Endothelial cell of umbilical vein (primary cell): ENCODE data around the gene CRY1. TPM values are rescaled to one million over a fixed set of nuclear protein-coding genes. Genes with fewer than 3 reads are reported as not detected.

Experiments used
- BruUV-seq: library from RNA; stranded (reverse); fragments of 400-500 nt; replicated peaks from 2 replicates; lab custom pipeline; 2021; lab: Mats Ljungman, UMichigan
- CTCF ChIA-PET: fragments of 300-600, 350-600 bp; sonication (Branson Sonifier 250); formaldehyde crosslinking; loops from one replicate; lab custom pipeline; 2021; ENCODE audit warnings: antibody characterized with exemption, inconsistent platforms; lab: Charles Lee
- POLR2A ChIA-PET: fragments of 300-600, 350-600 bp; sonication (Branson Sonifier 250); formaldehyde crosslinking; loops from one replicate; lab custom pipeline; 2021; ENCODE audit warnings: antibody characterized with exemption, inconsistent platforms; lab: Charles Lee
- DNase-seq: peaks from one replicate; pipeline ENCODE4 v3.0.0-alpha.2; 2011; ENCODE audit warnings: low read depth, low spot score
- FAIRE-seq: peaks from 2 replicates; lab custom pipeline; 2011; peaks lifted over from hg19 to GRCh38; lab: Jason Lieb, UNC
- H2AFZ ChIP-seq: 2 replicates; pipeline ENCODE4 v1.6.0; 2012; ENCODE audit warnings: low read depth, low read length, control low read depth, inconsistent platforms
- H3K27ac ChIP-seq: 2 replicates; pipeline ENCODE4 v1.5.1; 2011; ENCODE audit warnings: low read depth, mild to moderate bottlenecking, control low read depth, low read length, moderate library complexity; ENCODE audit not compliant: insufficient read depth
- H3K27me3 ChIP-seq, 2 experiments: 2 replicates each; pipeline versions ENCODE4 v1.6.0 to v1.6.1; 2011; ENCODE audit warnings: low read length in 2 of 2, mixed read lengths in 1 of 2; ENCODE audit not compliant: control insufficient read depth in 2 of 2, insufficient read depth in 2 of 2
- H3K36me3 ChIP-seq, 2 experiments: 2 replicates in 1 of 2; 3 replicates in 1 of 2; pipeline ENCODE4 v1.5.1; 2011; ENCODE audit warnings: low read length in 2 of 2, mild to moderate bottlenecking in 1 of 2, moderate library complexity in 1 of 2; ENCODE audit not compliant: control insufficient read depth in 2 of 2, insufficient read depth in 2 of 2; ENCODE audit errors: extremely low read depth in 1 of 2
- H3K4me1 ChIP-seq: 3 replicates; pipeline ENCODE4 v1.5.1; 2011; ENCODE audit warnings: mild to moderate bottlenecking, low read length; ENCODE audit not compliant: control insufficient read depth, insufficient read depth; ENCODE audit errors: extremely low read depth
- H3K4me2 ChIP-seq: 2 replicates; pipeline ENCODE4 v1.6.1; 2011; ENCODE audit warnings: low read length, control low read depth, mixed read lengths; ENCODE audit not compliant: insufficient read depth
- H3K4me3 ChIP-seq, 3 experiments: fragments of 200-600 bp in 1 of 3; sonication (generic), shearing (Covaris generic) in 1 of 3; replicated peaks in 1 of 3; 2 replicates each; pipeline ENCODE4 v1.5.1; 2011 to 2016; ENCODE audit warnings: control low read depth in 3 of 3, low read length in 3 of 3, mild to moderate bottlenecking in 2 of 3, inconsistent platforms in 1 of 3, low read depth in 1 of 3, moderate library complexity in 1 of 3; ENCODE audit not compliant: insufficient read depth in 1 of 3
- H3K79me2 ChIP-seq: 2 replicates; pipeline ENCODE4 v1.6.0; 2012; ENCODE audit warnings: low read length, inconsistent platforms; ENCODE audit not compliant: control insufficient read depth, insufficient read depth
- H3K9ac ChIP-seq: replicated peaks from 2 replicates; pipeline ENCODE3; 2011; ENCODE audit warnings: low read length, control low read depth; ENCODE audit not compliant: insufficient read depth; ENCODE audit errors: extremely low read depth
- H3K9me1 ChIP-seq: replicated peaks from 3 replicates; pipeline ENCODE4 v1.6.0; 2011; ENCODE audit warnings: mild to moderate bottlenecking, low read length; ENCODE audit not compliant: control insufficient read depth, insufficient read depth; ENCODE audit errors: extremely low read depth
- H3K9me3 ChIP-seq: replicated peaks from 2 replicates; pipeline ENCODE4 v1.5.1; 2012; ENCODE audit warnings: low read length, inconsistent platforms; ENCODE audit not compliant: control insufficient read depth, insufficient read depth
- H4K20me1 ChIP-seq: replicated peaks from 2 replicates; pipeline ENCODE3; 2011; ENCODE audit warnings: mild to moderate bottlenecking, low read length; ENCODE audit not compliant: control insufficient read depth, insufficient read depth; ENCODE audit errors: extremely low read depth
- CTCF ChIP-seq, 2 donors: IDR thresholded peaks; 1 replicate in 1 of 2; 2 replicates in 1 of 2; pipeline ENCODE4 v1.5.1; 2011; ENCODE audit warnings: low read length in 2 of 2, mild to moderate bottlenecking in 2 of 2, moderate library complexity in 2 of 2, control low read depth in 1 of 2, inconsistent platforms in 1 of 2, low read depth in 1 of 2; ENCODE audit not compliant: insufficient read depth in 1 of 2; ENCODE audit errors: extremely low read depth in 1 of 2
- EZH2 ChIP-seq: IDR thresholded peaks from 2 replicates; pipeline ENCODE4 v1.6.1; 2012; ENCODE audit warnings: borderline replicate concordance, low read depth, mild to moderate bottlenecking, moderate library complexity, low read length, inconsistent platforms; ENCODE audit not compliant: severe bottlenecking
- FOS ChIP-seq: IDR thresholded peaks from 2 replicates; pipeline ENCODE4 v1.6.1; 2011; ENCODE audit warnings: mild to moderate bottlenecking, low read length, moderate library complexity, borderline replicate concordance; ENCODE audit not compliant: insufficient read depth
- GATA2 ChIP-seq: IDR thresholded peaks from 2 replicates; pipeline ENCODE4 v1.7.0; 2011; ENCODE audit warnings: low read depth, mild to moderate bottlenecking, moderate library complexity, mixed read lengths, low read length; ENCODE audit not compliant: insufficient read length, insufficient read depth
- MAX ChIP-seq: IDR thresholded peaks from 2 replicates; pipeline ENCODE4 v1.6.1; 2011; ENCODE audit not compliant: insufficient read depth, insufficient read length
- MYC ChIP-seq: IDR thresholded peaks from one replicate; pipeline ENCODE4 v1.6.1; 2011; ENCODE audit warnings: mild to moderate bottlenecking, low read depth, low read length
- POLR2A ChIP-seq: IDR thresholded peaks from 2 replicates; pipeline ENCODE4 v1.6.1; 2012; ENCODE audit warnings: low read depth, mild to moderate bottlenecking, control low read depth, low read length
- POLR2AphosphoS5 ChIP-seq: IDR thresholded peaks from 2 replicates; pipeline ENCODE4 v1.6.1; 2012; ENCODE audit warnings: low read depth, mild to moderate bottlenecking, control low read depth, low read length, moderate library complexity; ENCODE audit not compliant: insufficient read depth
- dilution Hi-C: fragments of 300-500 bp; cut with MboI; formaldehyde crosslinking; loops from one replicate; pipeline ENCODE4 v1.15.0; 2019; ENCODE audit warnings: low sequenced_read_pairs; ENCODE audit not compliant: extremely low pct_ligation_motif_present
- intact Hi-C: fragments of 100-400 bp; cut with micrococcal nuclease; formaldehyde crosslinking; loops from one replicate; pipeline ENCODE4 v1.10.0; 2022
- polyA plus RNA-seq, 4 experiments: library from polyadenylated mRNA; depleted of rRNA in 3 of 4; stranded (reverse) in 3 of 4; unstranded in 1 of 4; fragments of >200 nt; gene quantifications; 2 replicates each; pipeline versions ENCODE4 v1.2.1 to v1.2.3, GENCODE V29; 2011 to 2012; ENCODE audit warnings: missing spikeins in 1 of 4
- total RNA-seq: library from RNA; stranded (reverse); gene quantifications from 2 replicates; pipeline ENCODE4 v1.2.3, GENCODE V29; 2021

Gene CRY1
- total and polyA plus RNA-seq, 2 donors (not counting 3 experiments of a cell fraction or from before 2014, with no cell fraction given): 11.4 to 21.0 TPM

- FAIRE-seq (no peak), DNase-seq (no peak)
- intact Hi-C loops: loop anchor here (2.0 kb wide), 1 partner anchor 17 kb away; no protein-coding TSS in a partner anchor
- no peak overlapping the region for H3K9ac ChIP-seq
- dilution Hi-C loops: no loop called here
- no TSS peak for BruUV-seq
- no peak overlapping the region for H2AFZ ChIP-seq
- CTCF ChIA-PET: no interaction called here
- POLR2A ChIA-PET: interaction anchor here (1.3 kb wide), 1 partner anchor 18 kb away, joined by 5 read pairs; the partner anchor contains the start of gene TMEM263
- H3K79me2 ChIP-seq: peaks cover 1% of the 10 kb centered on the region
- H3K4me3 ChIP-seq: no peak overlapping the region
- H3K9me3 ChIP-seq: no peaks in the 10 kb centered on the region
- H3K4me2 ChIP-seq: no peak overlapping the region
- TF ChIP-seq EZH2 (no peak), MAX (no peak), GATA2 (no peak), MYC (no peak), POLR2AphosphoS5 (no peak), CTCF (IDR thresholded peaks at IDR 0.05; ENCODE audit: extremely low read depth in 1 of 2, insufficient read depth in 1 of 2, low read depth in 1 of 2, low read length in 2 of 2) (no peak), FOS (no peak), POLR2A (no peak)
- peaks cover 8% of the 10 kb centered on the region for H4K20me1 ChIP-seq
- no peak overlapping the region for H3K27ac ChIP-seq
- H3K4me1 ChIP-seq: peaks cover 24% of the 10 kb centered on the region
- no peaks in the 10 kb centered on the region for H3K27me3 ChIP-seq
- H3K36me3 ChIP-seq: peaks cover 6 to 16% of the 10 kb centered on the region in 2 experiments
- no peaks in the 10 kb centered on the region for H3K9me1 ChIP-seq
Measured at GRCh38 chr12:106973545-106973944, 119.8 kb downstream of the CRY1 start.
